ENCODE data around the gene PIGH. TPM values are rescaled to one million over a fixed set of nuclear protein-coding genes. Genes with fewer than 3 reads are reported as not detected.

The PIGH gene
- total and polyA plus RNA-seq, 2 of the 13 experiments (the other 11 are each of a cell fraction or from before 2014, with no cell fraction given), result 30.0 to 43.5 TPM

DNA sequence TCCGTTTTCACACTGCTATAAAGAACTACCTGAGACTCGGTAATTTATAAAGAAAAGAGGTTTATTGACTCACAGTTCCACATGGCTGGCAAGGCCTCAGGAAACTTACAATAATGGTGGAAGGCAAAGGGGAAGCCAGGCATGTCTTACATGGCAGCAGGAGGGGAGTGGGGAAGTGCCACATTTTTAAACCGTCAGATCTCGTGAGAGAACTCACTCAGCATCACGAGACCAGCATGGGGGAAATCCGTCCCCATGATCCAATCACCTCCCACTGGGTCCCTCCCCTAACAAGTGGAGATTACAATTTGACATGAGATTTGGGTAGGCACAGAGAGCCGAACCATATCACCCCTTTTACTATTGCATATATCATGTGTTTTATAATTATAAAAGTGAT, 2.0 kb upstream of the PIGH start:
- Histone ChIP-seq H3K27ac (ENCODE audit: extremely low read length, insufficient read depth, low read length) (no peak overlapping the region), H2AFZ (ENCODE audit: low read length) (no peak overlapping the region), H3K27me3 (ENCODE audit: control insufficient read depth in 1 of 2, insufficient read depth in 2 of 2, low read length in 2 of 2) (no peaks in the 10 kb centered on the region; a peak in 1 of 5 replicates), H3K36me3 (replicated peaks in 1 of 2; ENCODE audit: control insufficient read depth in 1 of 2, insufficient read depth in 2 of 2, low read length in 2 of 2) (no peaks in the 10 kb centered on the region), H3K9ac (ENCODE audit: insufficient read depth, low read depth, low read length) (no peak overlapping the region), H3K4me3 (replicated peaks in 1 of 3; ENCODE audit: insufficient read depth in 1 of 3, low read depth in 2 of 3, low read length in 3 of 3) (no peak overlapping the region), H4K20me1 (ENCODE audit: insufficient read depth, low read length) (no peaks in the 10 kb centered on the region), H3K9me3 (ENCODE audit: low read length) (no peaks in the 10 kb centered on the region), H3K79me2 (ENCODE audit: insufficient read depth, low read length) (peaks cover 9% of the 10 kb centered on the region), H3K4me2 (ENCODE audit: low read depth, low read length) (no peak overlapping the region), H3K4me1 (ENCODE audit: insufficient read depth, low read length) (peaks cover 44% of the 10 kb centered on the region)
- no peak for ATAC-seq
- FAIRE-seq, result no peak
- no TSS peak for BruUV-seq (replicated peaks)
- intact Hi-C loops (cut with micrococcal nuclease; ENCODE audit: unreplicated experiment) (no loop called here), in situ Hi-C loops (cut with HindIII; ENCODE audit: extremely low pct_ligation_motif_present, low pct_unique_long_range_greater_than_20kb) (loop anchor here (25.0 kb wide), 1 partner anchor 1210 kb away; no protein-coding TSS in a partner anchor)
- ChIA-PET POLR2A (no interaction called here), CTCF (ENCODE audit: low intra/inter-chr PET ratio, low total read pairs) (no interaction called here)
- DNase-seq (ENCODE audit: low spot score), result no peak
- 60% methylated on average over 7 of the region's 7 CpGs for WGBS (ENCODE audit: low lambda C conversion rate)
- TF ChIP-seq, protein P1, sequence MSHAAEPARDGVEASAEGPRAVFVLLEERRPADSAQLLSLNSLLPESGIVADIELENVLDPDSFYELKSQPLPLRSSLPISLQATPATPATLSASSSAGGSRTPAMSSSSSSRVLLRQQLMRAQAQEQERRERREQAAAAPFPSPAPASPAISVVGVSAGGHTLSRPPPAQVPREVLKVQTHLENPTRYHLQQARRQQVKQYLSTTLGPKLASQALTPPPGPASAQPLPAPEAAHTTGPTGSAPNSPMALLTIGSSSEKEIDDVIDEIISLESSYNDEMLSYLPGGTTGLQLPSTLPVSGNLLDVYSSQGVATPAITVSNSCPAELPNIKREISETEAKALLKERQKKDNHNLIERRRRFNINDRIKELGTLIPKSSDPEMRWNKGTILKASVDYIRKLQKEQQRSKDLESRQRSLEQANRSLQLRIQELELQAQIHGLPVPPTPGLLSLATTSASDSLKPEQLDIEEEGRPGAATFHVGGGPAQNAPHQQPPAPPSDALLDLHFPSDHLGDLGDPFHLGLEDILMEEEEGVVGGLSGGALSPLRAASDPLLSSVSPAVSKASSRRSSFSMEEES (CRISPR knock-in tag; IDR thresholded peaks at IDR 0.05), result no peak
- TF ChIP-seq SMAD3 (CRISPR knock-in tag; IDR thresholded peaks at IDR 0.05), result no peak
- TF ChIP-seq ZKSCAN5 (CRISPR knock-in tag; IDR thresholded peaks at IDR 0.05), result no peak
- TF ChIP-seq, protein P2, sequence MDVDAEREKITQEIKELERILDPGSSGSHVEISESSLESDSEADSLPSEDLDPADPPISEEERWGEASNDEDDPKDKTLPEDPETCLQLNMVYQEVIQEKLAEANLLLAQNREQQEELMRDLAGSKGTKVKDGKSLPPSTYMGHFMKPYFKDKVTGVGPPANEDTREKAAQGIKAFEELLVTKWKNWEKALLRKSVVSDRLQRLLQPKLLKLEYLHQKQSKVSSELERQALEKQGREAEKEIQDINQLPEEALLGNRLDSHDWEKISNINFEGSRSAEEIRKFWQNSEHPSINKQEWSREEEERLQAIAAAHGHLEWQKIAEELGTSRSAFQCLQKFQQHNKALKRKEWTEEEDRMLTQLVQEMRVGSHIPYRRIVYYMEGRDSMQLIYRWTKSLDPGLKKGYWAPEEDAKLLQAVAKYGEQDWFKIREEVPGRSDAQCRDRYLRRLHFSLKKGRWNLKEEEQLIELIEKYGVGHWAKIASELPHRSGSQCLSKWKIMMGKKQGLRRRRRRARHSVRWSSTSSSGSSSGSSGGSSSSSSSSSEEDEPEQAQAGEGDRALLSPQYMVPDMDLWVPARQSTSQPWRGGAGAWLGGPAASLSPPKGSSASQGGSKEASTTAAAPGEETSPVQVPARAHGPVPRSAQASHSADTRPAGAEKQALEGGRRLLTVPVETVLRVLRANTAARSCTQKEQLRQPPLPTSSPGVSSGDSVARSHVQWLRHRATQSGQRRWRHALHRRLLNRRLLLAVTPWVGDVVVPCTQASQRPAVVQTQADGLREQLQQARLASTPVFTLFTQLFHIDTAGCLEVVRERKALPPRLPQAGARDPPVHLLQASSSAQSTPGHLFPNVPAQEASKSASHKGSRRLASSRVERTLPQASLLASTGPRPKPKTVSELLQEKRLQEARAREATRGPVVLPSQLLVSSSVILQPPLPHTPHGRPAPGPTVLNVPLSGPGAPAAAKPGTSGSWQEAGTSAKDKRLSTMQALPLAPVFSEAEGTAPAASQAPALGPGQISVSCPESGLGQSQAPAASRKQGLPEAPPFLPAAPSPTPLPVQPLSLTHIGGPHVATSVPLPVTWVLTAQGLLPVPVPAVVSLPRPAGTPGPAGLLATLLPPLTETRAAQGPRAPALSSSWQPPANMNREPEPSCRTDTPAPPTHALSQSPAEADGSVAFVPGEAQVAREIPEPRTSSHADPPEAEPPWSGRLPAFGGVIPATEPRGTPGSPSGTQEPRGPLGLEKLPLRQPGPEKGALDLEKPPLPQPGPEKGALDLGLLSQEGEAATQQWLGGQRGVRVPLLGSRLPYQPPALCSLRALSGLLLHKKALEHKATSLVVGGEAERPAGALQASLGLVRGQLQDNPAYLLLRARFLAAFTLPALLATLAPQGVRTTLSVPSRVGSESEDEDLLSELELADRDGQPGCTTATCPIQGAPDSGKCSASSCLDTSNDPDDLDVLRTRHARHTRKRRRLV (CRISPR knock-in tag; IDR thresholded peaks at IDR 0.05), result no peak
- TF ChIP-seq ZNF850 (CRISPR knock-in tag; conservative IDR thresholded peaks at IDR 0.05), result no peak
- TF ChIP-seq ZSCAN29 (CRISPR knock-in tag; conservative IDR thresholded peaks at IDR 0.05), result no peak
- no peak for TF ChIP-seq ZNF512 (CRISPR knock-in tag; IDR thresholded peaks at IDR 0.05)
- TF ChIP-seq ZNF496 (CRISPR knock-in tag; IDR thresholded peaks at IDR 0.05; ENCODE audit: insufficient replicate concordance), result no peak
- no peak for TF ChIP-seq ZNF232 (CRISPR knock-in tag; IDR thresholded peaks at IDR 0.05; ENCODE audit: borderline replicate concordance)
- no peak for TF ChIP-seq ZSCAN22 (CRISPR knock-in tag; IDR thresholded peaks at IDR 0.05)
- no peak for TF ChIP-seq HMGA1 (CRISPR knock-in tag; conservative IDR thresholded peaks at IDR 0.05)
- TF ChIP-seq TP53 (CRISPR knock-in tag; conservative IDR thresholded peaks at IDR 0.05), result no peak
- no peak for TF ChIP-seq ZIK1 (CRISPR knock-in tag; IDR thresholded peaks at IDR 0.05; ENCODE audit: borderline replicate concordance, low read depth)
- no peak for TF ChIP-seq KDM3A (CRISPR knock-in tag; IDR thresholded peaks at IDR 0.05; ENCODE audit: low read depth)
- no peak for TF ChIP-seq MED8 (CRISPR knock-in tag; IDR thresholded peaks at IDR 0.05; ENCODE audit: insufficient replicate concordance)

All from HepG2 (cell line).